H9 (cell line): ENCODE data around the gene MGAT4C. TPM values are rescaled to one million over a fixed set of nuclear protein-coding genes. Genes with fewer than 3 reads are reported as not detected.

ENCODE experiments used
- DNase-seq: peaks from one replicate; pipeline ENCODE4 v3.0.0-alpha.2; 2017
- H2AFZ ChIP-seq: one replicate; pipeline ENCODE4 v1.6.1; 2013; ENCODE audit warnings: mild to moderate bottlenecking, low read length, control low read depth, moderate library complexity
- H2AK5ac ChIP-seq: 2 replicates; pipeline ENCODE4 v1.6.1; 2013; ENCODE audit warnings: low read length, control low read depth, mixed read lengths; ENCODE audit not compliant: insufficient read length
- H2BK120ac ChIP-seq: one replicate; pipeline ENCODE4 v1.6.1; 2013; ENCODE audit warnings: low read depth, mild to moderate bottlenecking, low read length, control low read depth, inconsistent platforms; ENCODE audit not compliant: poor library complexity, severe bottlenecking
- H2BK12ac ChIP-seq: 2 replicates; pipeline ENCODE4 v1.6.1; 2013; ENCODE audit warnings: low read length, control low read depth, mixed read lengths, low read depth; ENCODE audit not compliant: insufficient read length
- H2BK15ac ChIP-seq: 2 replicates; pipeline ENCODE4 v1.6.1; 2013; ENCODE audit warnings: low read depth, low read length, control low read depth
- H2BK20ac ChIP-seq: one replicate; pipeline ENCODE4 v1.6.1; 2013; ENCODE audit warnings: low read depth, mild to moderate bottlenecking, low read length, control low read depth, inconsistent platforms; ENCODE audit not compliant: poor library complexity, severe bottlenecking
- H2BK5ac ChIP-seq: 2 replicates; pipeline ENCODE4 v1.6.1; 2013; ENCODE audit warnings: low read length, control low read depth, mixed read lengths; ENCODE audit not compliant: insufficient read length
- H3K14ac ChIP-seq: 2 replicates; pipeline ENCODE4 v1.6.1; 2013; ENCODE audit warnings: low read length, control low read depth; ENCODE audit not compliant: insufficient read depth
- H3K18ac ChIP-seq: 2 replicates; pipeline ENCODE4 v1.6.1; 2013; ENCODE audit warnings: low read depth, mild to moderate bottlenecking, mixed read lengths, low read length, control low read depth; ENCODE audit not compliant: insufficient read length
- H3K23ac ChIP-seq: 2 replicates; pipeline ENCODE4 v1.6.1; 2013; ENCODE audit warnings: low read length, control low read depth, mixed read lengths, low read depth; ENCODE audit not compliant: insufficient read length
- H3K23me2 ChIP-seq: 2 replicates; pipeline ENCODE4 v1.6.1; 2013; ENCODE audit warnings: low read depth, mild to moderate bottlenecking, mixed read lengths, low read length, control low read depth; ENCODE audit not compliant: insufficient read length, poor library complexity, severe bottlenecking
- H3K27ac ChIP-seq: 2 replicates; pipeline ENCODE4 v1.5.1; 2013; ENCODE audit warnings: low read length, control low read depth, mixed read lengths, low read depth; ENCODE audit not compliant: insufficient read length
- H3K27me3 ChIP-seq: 2 replicates; pipeline ENCODE4 v1.6.1; 2013; ENCODE audit warnings: low read length, control low read depth, inconsistent platforms; ENCODE audit not compliant: insufficient read depth
- H3K4ac ChIP-seq: 2 replicates; pipeline ENCODE4 v1.6.1; 2013; ENCODE audit warnings: low read depth, mild to moderate bottlenecking, control low read depth, inconsistent platforms, low read length, moderate library complexity
- H3K4me1 ChIP-seq: 2 replicates; pipeline ENCODE4 v1.6.1; 2013; ENCODE audit warnings: low read length, control low read depth, inconsistent platforms; ENCODE audit not compliant: insufficient read depth
- H3K4me2 ChIP-seq: 2 replicates; pipeline ENCODE4 v1.6.1; 2013; ENCODE audit warnings: low read length, control low read depth, mixed read lengths; ENCODE audit not compliant: insufficient read length, insufficient read depth
- H3K56ac ChIP-seq: 2 replicates; pipeline ENCODE4 v1.6.1; 2013; ENCODE audit warnings: low read depth, mild to moderate bottlenecking, mixed read lengths, low read length, control low read depth; ENCODE audit not compliant: insufficient read length
- H3K79me1 ChIP-seq: 2 replicates; pipeline ENCODE4 v1.6.1; 2013; ENCODE audit warnings: low read depth, mild to moderate bottlenecking, moderate library complexity, low read length, control low read depth, inconsistent platforms; ENCODE audit not compliant: insufficient read depth, poor library complexity, severe bottlenecking
- H3K79me2 ChIP-seq: 2 replicates; pipeline ENCODE4 v1.6.1; 2013; ENCODE audit warnings: low read length, control low read depth, inconsistent platforms; ENCODE audit not compliant: insufficient read depth
- H3K9ac ChIP-seq: 2 replicates; pipeline ENCODE4 v1.6.1; 2013; ENCODE audit warnings: low read length, control low read depth, mixed read lengths; ENCODE audit not compliant: insufficient read length; ENCODE audit errors: extremely low read depth
- H3K9me3 ChIP-seq: one replicate; pipeline ENCODE4 v1.6.1; 2013; ENCODE audit warnings: low read depth, low read length, inconsistent platforms; ENCODE audit not compliant: control insufficient read depth
- H3T11ph ChIP-seq: one replicate; pipeline ENCODE4 v1.6.1; 2013; ENCODE audit warnings: mild to moderate bottlenecking, low read length, control low read depth, inconsistent platforms
- H4K20me1 ChIP-seq: one replicate; pipeline ENCODE4 v1.6.1; 2013; ENCODE audit not compliant: control insufficient read depth, insufficient read length, insufficient read depth
- H4K5ac ChIP-seq: 2 replicates; pipeline ENCODE4 v1.6.1; 2013; ENCODE audit warnings: low read depth, mild to moderate bottlenecking, mixed read lengths, low read length, control low read depth; ENCODE audit not compliant: insufficient read length
- H4K8ac ChIP-seq: replicated peaks from 2 replicates; pipeline ENCODE4 v1.6.1; 2013; ENCODE audit warnings: low read length, control low read depth, mixed read lengths, low read depth; ENCODE audit not compliant: insufficient read length
- H4K91ac ChIP-seq: 2 replicates; pipeline ENCODE4 v1.6.1; 2013; ENCODE audit warnings: low read depth, mild to moderate bottlenecking, moderate library complexity, mixed read lengths, low read length, control low read depth; ENCODE audit not compliant: insufficient read length
- H3K27ac Mint-ChIP-seq, 3 experiments: 2 replicates in 2 of 3; 3 replicates in 1 of 3; pipeline ENCODE4 v1.8.0; 2020 to 2021; ENCODE audit warnings: mixed read lengths in 3 of 3, mild to moderate bottlenecking in 1 of 3, moderate library complexity in 1 of 3
- H3K27me3 Mint-ChIP-seq: 2 replicates; pipeline ENCODE4 v1.8.0; 2021; ENCODE audit warnings: low read depth, mild to moderate bottlenecking, moderate library complexity, mixed read lengths
- H3K36me3 Mint-ChIP-seq, 3 experiments: 2 replicates in 2 of 3; 3 replicates in 1 of 3; pipeline ENCODE4 v1.8.0; 2020 to 2021; ENCODE audit warnings: low read depth in 3 of 3, mixed read lengths in 3 of 3; ENCODE audit not compliant: insufficient read depth in 1 of 3
- H3K4me1 Mint-ChIP-seq, 2 experiments: 2 replicates each; pipeline ENCODE4 v1.8.0; 2020; ENCODE audit warnings: mixed read lengths in 2 of 2
- H3K4me3 Mint-ChIP-seq, 2 experiments: 2 replicates in 1 of 2; 3 replicates in 1 of 2; pipeline ENCODE4 v1.8.0; 2020 to 2021; ENCODE audit warnings: mild to moderate bottlenecking in 2 of 2, mixed read lengths in 2 of 2, moderate library complexity in 1 of 2
- H3K9me3 Mint-ChIP-seq, 2 experiments: 2 replicates in 1 of 2; 3 replicates in 1 of 2; pipeline ENCODE4 v1.8.0; 2020; ENCODE audit warnings: mild to moderate bottlenecking in 2 of 2, mixed read lengths in 2 of 2, moderate library complexity in 1 of 2
- WGBS: extraction: QIAGEN DNeasy Blood & Tissue Kit; methylation state at CpG from one replicate; pipeline ENCODE4 v1.1.7; 2013; ENCODE audit warnings: missing lambda C conversion rate, low lambda C conversion rate, mixed read lengths; ENCODE audit not compliant: insufficient read length; ENCODE audit errors: extremely low coverage; 5-methylcytosine and 5-hydroxymethylcytosine counted together
- total RNA-seq: library from RNA; stranded (reverse); gene quantifications from 2 replicates; pipeline ENCODE4 v1.2.1, GENCODE V29; 2021
- TF ChIP-seq, protein P1 (sequence below): fragments of 200-600 bp; sonication (generic); conservative IDR thresholded peaks from 3 replicates; pipeline ENCODE4 v1.8.0; 2021; ENCODE audit warnings: antibody characterized with exemption, mild to moderate bottlenecking

The MGAT4C gene
- total RNA-seq, 1 experiment from 2014 or later: 1.3 TPM

DNA sequence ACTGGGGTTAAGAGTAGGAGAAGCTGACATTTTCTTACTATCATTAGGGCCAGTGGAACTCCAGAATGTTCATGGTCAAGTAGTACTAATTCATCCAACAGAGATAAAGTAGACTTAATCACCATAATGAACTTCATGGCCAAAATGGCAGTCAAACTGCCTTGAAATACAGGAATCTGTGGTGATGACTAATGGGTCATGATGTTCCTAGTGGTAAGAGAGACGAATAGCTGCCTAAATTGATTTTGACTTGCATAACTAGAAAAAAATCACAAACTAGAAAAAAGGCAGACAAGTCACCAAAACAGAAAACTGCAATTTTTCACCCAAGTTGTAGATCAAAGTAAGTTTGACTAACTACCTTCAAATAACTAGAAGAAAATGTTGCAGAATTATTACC is 138.5 kb downstream of the MGAT4C start:
- no peak for DNase-seq
- Histone ChIP-seq H3K79me2 (no peaks in the 10 kb centered on the region), H3K14ac (no peak overlapping the region), H3K9ac (no peak overlapping the region), H2BK5ac (no peak overlapping the region), H4K8ac (no peak overlapping the region), H3K27me3 (no peaks in the 10 kb centered on the region), H3K79me1 (no peaks in the 10 kb centered on the region), H2BK20ac (no peak overlapping the region), H3K9me3 (no peaks in the 10 kb centered on the region), H3K23me2 (no peaks in the 10 kb centered on the region), H3K56ac (no peak overlapping the region), H2BK12ac (no peak overlapping the region), H4K5ac (no peak overlapping the region), H3K23ac (no peak overlapping the region), H3K4me1 (no peaks in the 10 kb centered on the region), H2BK15ac (no peak overlapping the region), H3K18ac (no peak overlapping the region), H3K4ac (no peak overlapping the region), H3T11ph (no peak overlapping the region), H3K4me2 (no peak overlapping the region), H3K27ac (no peak overlapping the region), H2AFZ (no peak overlapping the region), H2BK120ac (no peak overlapping the region), H2AK5ac (no peak overlapping the region), H4K20me1 (no peaks in the 10 kb centered on the region), H4K91ac (no peak overlapping the region)
- H3K9me3 Mint-ChIP-seq: no peaks in the 10 kb centered on the region
- no peak overlapping the region for H3K4me3 Mint-ChIP-seq
- no peaks in the 10 kb centered on the region; a peak in 1 of 7 replicates for H3K36me3 Mint-ChIP-seq
- H3K4me1 Mint-ChIP-seq: no peaks in the 10 kb centered on the region
- H3K27me3 Mint-ChIP-seq: no peaks in the 10 kb centered on the region
- TF ChIP-seq, protein P1, sequence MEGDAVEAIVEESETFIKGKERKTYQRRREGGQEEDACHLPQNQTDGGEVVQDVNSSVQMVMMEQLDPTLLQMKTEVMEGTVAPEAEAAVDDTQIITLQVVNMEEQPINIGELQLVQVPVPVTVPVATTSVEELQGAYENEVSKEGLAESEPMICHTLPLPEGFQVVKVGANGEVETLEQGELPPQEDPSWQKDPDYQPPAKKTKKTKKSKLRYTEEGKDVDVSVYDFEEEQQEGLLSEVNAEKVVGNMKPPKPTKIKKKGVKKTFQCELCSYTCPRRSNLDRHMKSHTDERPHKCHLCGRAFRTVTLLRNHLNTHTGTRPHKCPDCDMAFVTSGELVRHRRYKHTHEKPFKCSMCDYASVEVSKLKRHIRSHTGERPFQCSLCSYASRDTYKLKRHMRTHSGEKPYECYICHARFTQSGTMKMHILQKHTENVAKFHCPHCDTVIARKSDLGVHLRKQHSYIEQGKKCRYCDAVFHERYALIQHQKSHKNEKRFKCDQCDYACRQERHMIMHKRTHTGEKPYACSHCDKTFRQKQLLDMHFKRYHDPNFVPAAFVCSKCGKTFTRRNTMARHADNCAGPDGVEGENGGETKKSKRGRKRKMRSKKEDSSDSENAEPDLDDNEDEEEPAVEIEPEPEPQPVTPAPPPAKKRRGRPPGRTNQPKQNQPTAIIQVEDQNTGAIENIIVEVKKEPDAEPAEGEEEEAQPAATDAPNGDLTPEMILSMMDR: no peak
- no CpG with 5 or more reads among the region's 1 CpG for WGBS
- no peak overlapping the region for H3K27ac Mint-ChIP-seq
